NCI-H2171 (cell line): ENCODE results near the gene AHNAK2.
A peak's percentile ranks its signal among the peaks of the same experiment; 100 is the strongest.

Experiments
- DNase-seq: peaks from one replicate; lab custom pipeline; 2025; lab: John Stamatoyannopoulos, UW

The AHNAK2 gene

GRCh38 chr14:104938960-104939359, 39.2 kb downstream of the AHNAK2 start:
- DNase-seq: no peak

GRCh38 chr14:104938436-104938835, 39.7 kb downstream of the AHNAK2 start:
- DNase-seq: no peak

GRCh38 chr14:104937694-104938365, 40.3 kb downstream of the AHNAK2 start:
- DNase-seq: no peak

- DNase-seq: no peak
Measured at GRCh38 chr14:104937161-104937560, 41.0 kb downstream of the AHNAK2 start.

DNA sequence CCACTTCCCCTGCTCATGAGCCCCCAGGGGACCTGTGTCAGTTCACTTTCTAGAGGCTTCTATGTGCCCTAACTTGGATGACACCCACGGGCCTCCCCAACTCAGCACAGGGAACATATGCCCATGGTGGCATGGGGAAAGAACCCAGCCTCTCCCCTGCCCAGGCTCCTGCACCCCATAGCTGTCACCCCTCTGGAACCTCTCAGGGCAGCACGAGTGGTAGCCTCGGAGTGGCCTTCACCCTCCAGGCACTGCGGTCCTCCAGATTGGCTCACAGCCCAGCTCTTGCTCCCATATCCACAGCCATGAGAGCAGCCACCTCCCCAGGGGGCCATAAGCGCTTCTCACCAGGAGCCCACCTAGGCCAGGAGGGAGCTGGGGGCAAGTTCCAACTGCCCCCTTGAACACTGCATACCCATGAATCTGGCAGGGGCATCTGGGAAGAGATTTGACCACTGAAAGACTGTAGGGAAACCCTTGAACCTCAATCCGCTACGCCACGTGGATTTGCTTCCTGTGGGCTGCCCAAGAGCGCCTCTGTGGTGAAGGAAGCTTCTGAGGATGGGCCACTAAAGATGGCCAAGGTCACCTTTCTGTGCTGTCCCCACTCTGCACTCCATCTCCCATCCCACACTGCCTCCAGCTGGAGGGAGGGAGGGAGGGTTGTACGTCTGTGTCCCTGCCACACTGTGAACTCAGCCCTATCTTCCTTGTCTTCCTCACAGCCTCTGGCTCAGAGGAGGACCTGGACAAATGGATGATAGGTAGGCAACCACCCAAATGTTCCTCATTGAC, 41.6 kb downstream of the AHNAK2 start:
- no peak for DNase-seq

GRCh38 chr14:104935955-104936354, 42.2 kb downstream of the AHNAK2 start:
- DNase-seq: no peak

- DNase-seq: peak; percentile 46
Measured at GRCh38 chr14:104935026-104935650, 43.0 kb downstream of the AHNAK2 start.

DNA sequence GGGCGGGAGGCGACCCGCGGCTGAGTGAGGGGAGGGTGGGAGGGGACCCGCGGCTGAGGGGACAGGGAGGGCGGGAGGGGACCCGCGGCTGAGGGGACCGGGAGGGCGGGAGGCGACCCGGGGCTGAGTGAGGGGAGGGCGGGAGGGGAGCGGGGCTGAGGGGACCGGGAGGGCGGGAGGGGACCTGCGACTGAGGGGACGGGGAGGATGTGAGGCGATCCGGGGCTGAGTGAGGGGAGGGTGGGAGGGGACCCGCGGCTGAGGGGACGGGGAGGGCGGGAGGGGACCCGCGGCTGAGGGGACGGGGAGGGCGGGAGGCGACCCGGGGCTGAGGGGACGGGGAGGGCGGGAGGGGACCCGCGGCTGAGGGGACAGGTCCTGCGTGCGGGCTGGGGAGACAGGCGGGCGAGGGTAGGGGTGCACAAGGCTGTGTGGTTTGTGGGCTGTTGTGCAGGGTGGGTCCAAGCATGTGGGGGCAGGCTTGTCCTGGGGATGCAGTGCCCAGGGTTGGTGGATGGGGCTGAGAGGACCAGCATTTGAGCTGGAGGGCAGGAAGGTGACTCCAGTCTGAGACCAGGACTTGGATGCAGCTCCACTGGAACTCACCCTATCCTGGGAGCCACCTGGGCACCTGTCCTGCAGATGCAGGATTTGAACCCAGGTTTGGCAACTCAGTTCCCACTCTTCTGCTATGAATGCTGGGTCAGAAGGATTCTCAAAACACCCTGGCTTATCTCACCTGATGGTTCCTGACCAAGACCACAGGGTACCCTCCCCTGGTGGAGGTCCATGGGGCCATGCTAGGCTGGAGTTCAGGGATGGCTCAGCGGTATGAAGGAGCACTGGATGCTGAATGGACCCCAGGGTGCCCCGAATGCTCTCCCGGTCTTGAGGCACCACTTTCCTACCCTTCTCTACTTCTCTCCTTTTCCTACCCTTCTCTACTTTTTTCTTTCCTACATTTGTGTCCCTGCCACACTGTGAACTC, 44.1 kb downstream of the AHNAK2 start:
- DNase-seq: peak; percentile 9

GRCh38 chr14:104932676-104933631, 45.2 kb downstream of the AHNAK2 start:
- DNase-seq: peak; percentile 89

DNA sequence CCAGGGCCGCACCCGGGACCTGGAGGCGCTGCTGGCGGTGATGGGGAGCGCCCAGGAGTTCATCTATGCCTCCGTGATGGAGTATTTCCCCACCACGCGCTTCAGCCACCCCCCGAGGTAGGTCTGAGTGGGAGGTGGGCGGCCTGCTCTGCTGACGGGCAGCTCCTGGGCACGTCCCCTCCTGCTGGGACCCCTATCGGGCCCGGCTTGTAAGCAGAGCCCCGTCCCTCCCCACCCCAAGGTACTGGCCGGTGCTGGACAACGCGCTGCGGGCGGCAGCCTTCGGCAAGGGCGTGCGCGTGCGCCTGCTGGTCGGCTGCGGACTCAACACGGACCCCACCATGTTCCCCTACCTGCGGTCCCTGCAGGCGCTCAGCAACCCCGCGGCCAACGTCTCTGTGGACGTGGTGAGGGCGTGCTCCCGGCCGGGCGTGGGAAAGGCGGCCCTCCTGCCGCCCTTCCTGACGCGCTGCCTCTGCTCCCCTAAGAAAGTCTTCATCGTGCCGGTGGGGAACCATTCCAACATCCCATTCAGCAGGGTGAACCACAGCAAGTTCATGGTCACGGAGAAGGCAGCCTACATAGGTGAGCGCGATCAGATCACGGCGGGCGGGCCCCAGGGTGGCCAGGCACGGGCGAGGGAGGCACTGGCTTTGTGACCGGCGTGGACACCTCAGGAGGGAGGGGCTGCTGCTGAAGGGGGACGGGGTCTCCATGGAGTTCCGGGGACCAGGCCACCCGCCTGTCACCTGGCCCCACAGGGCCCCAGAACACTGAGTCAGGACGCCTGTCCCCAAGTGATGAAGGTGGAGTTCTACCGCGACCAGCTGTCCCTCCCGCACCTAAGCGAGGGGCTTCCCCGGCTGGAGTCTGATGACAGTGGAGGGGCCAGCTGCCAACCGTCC, 46.2 kb downstream of the AHNAK2 start:
- no peak for DNase-seq

GRCh38 chr14:104931304-104931770, 46.8 kb downstream of the AHNAK2 start:
- no peak for DNase-seq

- no peak for DNase-seq
Measured at GRCh38 chr14:104930526-104931303, 47.5 kb downstream of the AHNAK2 start.

DNA sequence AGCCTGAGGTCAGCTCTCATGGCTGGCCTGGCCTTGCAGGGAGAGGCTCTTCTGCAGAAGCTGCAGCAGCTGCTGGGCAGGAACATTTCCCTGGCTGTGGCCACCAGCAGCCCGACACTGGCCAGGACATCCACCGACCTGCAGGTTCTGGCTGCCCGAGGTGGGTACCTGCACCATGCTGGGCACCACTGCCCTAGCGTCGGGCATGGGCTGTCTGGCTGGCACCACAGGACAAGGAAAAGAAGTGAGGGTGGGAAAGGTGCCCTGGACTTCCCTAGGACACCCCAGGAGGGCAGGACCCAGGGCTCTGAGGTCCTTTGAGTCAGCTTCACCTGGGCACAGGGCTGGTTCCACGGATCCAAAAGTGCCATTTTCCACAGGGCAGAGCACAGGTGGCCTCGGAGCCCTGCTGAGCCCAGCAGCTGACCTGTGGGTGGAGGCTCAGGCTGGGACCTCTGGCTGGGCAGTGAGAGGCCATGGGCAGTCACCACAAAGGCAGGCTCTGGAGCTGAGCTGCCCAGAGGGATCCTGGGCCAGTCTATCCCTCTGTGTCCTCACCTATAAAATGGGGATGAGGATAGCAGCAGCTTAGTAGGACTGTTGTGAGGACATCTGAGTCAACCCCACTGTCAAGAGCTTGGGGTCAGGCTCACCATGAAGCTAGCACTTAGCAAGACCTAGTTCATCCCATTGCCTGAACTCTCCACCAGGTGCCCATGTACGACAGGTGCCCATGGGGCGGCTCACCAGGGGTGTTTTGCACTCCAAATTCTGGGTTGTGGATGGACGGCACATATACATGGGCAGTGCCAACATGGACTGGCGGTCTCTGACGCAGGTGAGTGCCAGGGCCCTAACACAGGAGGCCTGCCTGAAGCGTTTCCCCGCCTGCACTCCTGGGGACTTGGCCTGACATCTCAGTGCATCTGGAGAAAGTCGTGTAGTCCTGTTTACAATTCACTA, 48.6 kb downstream of the AHNAK2 start:
- DNase-seq: no peak

DNA sequence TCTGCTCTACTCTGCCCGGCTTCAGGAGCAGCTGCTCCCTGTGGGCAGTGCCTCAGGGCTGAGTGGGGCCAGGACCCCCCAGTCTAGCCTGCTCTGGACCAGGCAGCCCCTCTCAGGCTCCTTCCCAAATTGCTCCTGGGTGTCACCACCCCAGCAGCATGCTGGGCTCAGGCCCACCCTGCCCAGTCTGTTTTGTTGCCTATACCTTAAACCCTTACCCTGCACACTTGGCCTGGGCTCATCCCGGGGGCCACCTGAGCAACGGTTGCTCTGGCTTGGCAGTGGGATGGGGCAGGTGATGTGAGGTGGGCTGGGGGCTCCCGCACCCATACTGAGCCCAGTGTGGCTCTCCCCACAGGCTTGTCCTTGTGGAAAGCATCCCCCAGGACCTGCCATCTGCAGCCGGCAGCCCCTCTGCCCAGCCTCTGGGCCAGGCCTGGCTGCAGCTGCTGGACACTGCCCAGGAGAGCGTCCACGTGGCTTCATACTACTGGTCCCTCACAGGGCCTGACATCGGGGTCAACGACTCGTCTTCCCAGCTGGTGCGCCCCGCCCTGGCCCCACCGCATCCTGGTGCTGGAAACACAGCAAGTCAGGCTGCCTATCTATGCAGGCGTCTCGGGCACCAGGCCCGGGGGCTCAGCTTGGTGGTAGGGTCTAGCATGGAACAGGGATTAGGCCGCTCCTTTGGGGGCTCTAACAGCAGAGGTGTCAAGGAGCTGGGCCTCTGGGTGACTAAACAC, 49.6 kb downstream of the AHNAK2 start:
- no peak for DNase-seq

DNA sequence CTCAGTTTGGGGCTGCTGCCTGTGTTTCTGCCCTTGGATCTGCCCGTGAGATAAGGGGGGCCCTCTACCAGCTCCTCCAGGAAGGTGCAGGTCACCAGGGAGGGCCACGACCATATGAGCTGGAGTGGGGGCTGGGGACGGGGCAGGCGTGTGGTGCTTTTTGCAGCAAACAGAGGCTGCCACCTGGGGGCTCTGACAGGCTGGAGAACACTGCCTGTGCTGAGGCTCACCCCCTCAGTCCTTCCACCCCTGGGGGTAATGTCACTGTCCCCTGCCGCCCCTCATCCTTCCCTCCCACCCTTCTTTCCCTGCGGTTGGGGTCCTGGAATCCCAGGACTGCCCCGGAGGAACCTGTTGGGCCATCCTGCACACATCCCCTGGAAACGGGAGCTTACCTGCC, 50.3 kb downstream of the AHNAK2 start:
- no peak for DNase-seq

DNA sequence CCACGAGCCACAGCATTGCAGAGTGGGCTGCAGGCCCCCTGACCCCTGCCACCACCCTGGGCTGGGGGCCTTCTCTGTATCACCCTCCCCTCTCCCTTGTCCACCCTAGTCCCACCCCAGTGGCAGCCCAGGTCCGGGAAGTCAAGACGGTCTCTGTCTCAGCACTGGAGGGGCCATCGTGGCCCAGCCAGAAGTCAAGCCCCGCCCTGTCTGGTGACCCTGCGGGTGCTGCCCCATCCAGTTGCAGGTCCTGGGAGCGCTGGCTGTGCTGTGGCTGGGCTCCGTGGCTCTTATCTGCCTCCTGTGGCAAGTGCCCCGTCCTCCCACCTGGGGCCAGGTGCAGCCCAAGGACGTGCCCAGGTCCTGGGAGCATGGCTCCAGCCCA, 50.8 kb downstream of the AHNAK2 start:
- DNase-seq: no peak
